Heart right ventricle (tissue), 16 donors: ENCODE results near the gene SUB1. TPM values are rescaled to one million over a fixed set of nuclear protein-coding genes. Genes with fewer than 3 reads are reported as not detected.
"Not testable (repeated sequence)": the region's sequence is repeated elsewhere in the genome, so short reads cannot be mapped to it uniquely, and the experiment has no call there.

Experiments
- ATAC-seq, 8 donors: fragments of 200-7000 bp; cut with Tn5 transposase; one replicate each; pipeline ENCODE4 v1.9.1; 2020; ENCODE audit warnings: mild to moderate bottlenecking in 8 of 8, moderate library complexity in 8 of 8, moderate number of reproducible peaks in 1 of 8
- DNase-seq, 2 donors: peaks; one replicate each; pipeline ENCODE4 v3.0.0-alpha.2; 2020
- H3K27ac ChIP-seq, 10 donors: fragments of 200-600 bp; sonication (generic) in 2 of 10; one replicate each; pipeline versions ENCODE4 v1.5.0 to v1.8.0; 2020 to 2022; ENCODE audit warnings: mild to moderate bottlenecking in 3 of 10
- H3K27me3 ChIP-seq, 7 donors: fragments of 200-600 bp; one replicate each; pipeline ENCODE4 v1.8.0; 2021 to 2022; ENCODE audit warnings: mild to moderate bottlenecking in 2 of 7
- H3K36me3 ChIP-seq, 9 donors: fragments of 200-600 bp; sonication (generic) in 1 of 9; one replicate each; pipeline versions ENCODE4 v1.5.0 to v1.8.0; 2020 to 2022; ENCODE audit warnings: mild to moderate bottlenecking in 2 of 9
- H3K4me1 ChIP-seq, 9 donors: fragments of 200-600 bp; sonication (generic) in 1 of 9; one replicate each; pipeline versions ENCODE4 v1.5.0 to v1.8.0; 2020 to 2022; ENCODE audit warnings: mild to moderate bottlenecking in 4 of 9
- H3K4me3 ChIP-seq, 10 donors: fragments of 200-600 bp; sonication (generic) in 2 of 10; one replicate each; pipeline versions ENCODE4 v1.5.0 to v1.8.0; 2020 to 2022; ENCODE audit warnings: mild to moderate bottlenecking in 7 of 10, moderate library complexity in 2 of 10
- H3K9me3 ChIP-seq, 11 donors: fragments of 200-600 bp in 10 of 11; sonication (generic) in 2 of 11; one replicate each; pipeline versions ENCODE4 v1.5.0 to v1.8.0; 2013 to 2022; ENCODE audit warnings: mild to moderate bottlenecking in 2 of 11, control low read depth in 1 of 11, moderate library complexity in 1 of 11
- CTCF ChIP-seq, 9 donors: fragments of 200-600 bp; sonication (generic) in 2 of 9; IDR thresholded peaks; one replicate each; pipeline versions ENCODE4 v1.5.0 to v1.8.0; 2021 to 2022; ENCODE audit warnings: antibody characterized with exemption in 9 of 9, mild to moderate bottlenecking in 5 of 9, moderate library complexity in 1 of 9
- WGBS, 2 donors: extraction: QIAGEN DNeasy Blood & Tissue Kit; methylation state at CpG; one replicate each; pipeline ENCODE4 v1.1.7; 2013; ENCODE audit warnings: inconsistent platforms in 1 of 2; 5-methylcytosine and 5-hydroxymethylcytosine counted together
- intact Hi-C, 10 donors: fragments of 100-400 bp; cut with DNase I; formaldehyde crosslinking; loops; one replicate each; pipeline versions ENCODE4 v1.11.1 to v1.14.2; 2022
- polyA plus RNA-seq, 2 donors: library from polyadenylated mRNA; stranded (reverse); fragments of 200-250 nt; gene quantifications; one replicate each; pipeline ENCODE4 v1.2.3, GENCODE V29; 2013
- total RNA-seq, 10 donors: library from RNA; stranded (reverse); fragmentation: NEBNext Ultra II Directional in 3 of 10; extraction: Animal tissue kit (Norgen Biotek cat#: 25700) in 3 of 10; gene quantifications; one replicate each; pipeline versions ENCODE4 v1.2.1 to v1.2.4, GENCODE V29; 2021 to 2023
- donor health status: Arrhythmogenic right ventricular cardiomyopathy.
- donor health status: ischemic (EF 13 %, LVEDD 7.1; RV severe dilation, severe dysfunction).
- donor health status: healthy with polysubstance abuse.
- donor health status: DM: no; HTN: yes; CAD: no.
- donor health status: DM: no; HTN: no; CAD: no.
- donor health status: ischemic (EF 25% LVEDD 6.9; RV normal size, moderate dysfunction).
- donor health status: ischemic (EF 25% LVEDD 5.7; RV mildly dilated, moderate dysfunction).
- donor health status: healthy.
- donor health status: DM: yes; HTN: yes; CAD: no.
- donor health status: Ischemic cardiomyopathy.
- donor health status: ischemic (EF 35%, LVEDD 5.7; RV mildly dilated, moderate dysfunction).
- donor health status: nonischemic (EF 11% LVEDD 7.7; RV severe dilation, severe dysfunction).
- donor health status: DM: yes; HTN: yes; CAD: no.
- donor health status: PGD.
- donor health status: ischemic (EF 29% LVEDD 5.4; RV normal size, mild dysfunction).
- donor health status: nonischemic (EF 23%, LVEDD 6.1; RV moderate dilation, normal function).

The SUB1 gene
- total and polyA plus RNA-seq, 12 donors = 86.8 to 224 (median 186) TPM

- H3K27ac ChIP-seq = peak overlapping the region in 2 of 10 donors; percentile 13 to 52
- WGBS, 2 donors = 89 to 93% methylated on average over 5 of the region's 5 CpGs
These were observed 42.0 kb downstream of the SUB1 start for GRCh38 chr5:32627219-32627870.

GRCh38 chr5:32628049-32628844, 42.9 kb downstream of the SUB1 start:
- peak; percentile 11 to 83 (median 69) for ATAC-seq
- H3K27ac ChIP-seq = peak overlapping the region in 3 of 10 donors; percentile 13 to 52 (median 25)

More at GRCh38 chr5:32627219-32627870, 42.0 kb downstream of the SUB1 start:
- Histone ChIP-seq H3K27me3 (no peaks in the 10 kb centered on the region), H3K4me3 (no peak overlapping the region), H3K36me3 (no peaks in the 10 kb centered on the region), H3K4me1 (peaks cover 0 to 21% (median 8%) of the 10 kb centered on the region in 9 donors), H3K9me3 (peaks cover 0 to 4% (median 0%) of the 10 kb centered on the region in 11 donors)
- intact Hi-C loops = no loop called here
- TF ChIP-seq CTCF (IDR thresholded peaks at IDR 0.05) = no peak
- no peak for ATAC-seq
- DNase-seq = no peak

DNA sequence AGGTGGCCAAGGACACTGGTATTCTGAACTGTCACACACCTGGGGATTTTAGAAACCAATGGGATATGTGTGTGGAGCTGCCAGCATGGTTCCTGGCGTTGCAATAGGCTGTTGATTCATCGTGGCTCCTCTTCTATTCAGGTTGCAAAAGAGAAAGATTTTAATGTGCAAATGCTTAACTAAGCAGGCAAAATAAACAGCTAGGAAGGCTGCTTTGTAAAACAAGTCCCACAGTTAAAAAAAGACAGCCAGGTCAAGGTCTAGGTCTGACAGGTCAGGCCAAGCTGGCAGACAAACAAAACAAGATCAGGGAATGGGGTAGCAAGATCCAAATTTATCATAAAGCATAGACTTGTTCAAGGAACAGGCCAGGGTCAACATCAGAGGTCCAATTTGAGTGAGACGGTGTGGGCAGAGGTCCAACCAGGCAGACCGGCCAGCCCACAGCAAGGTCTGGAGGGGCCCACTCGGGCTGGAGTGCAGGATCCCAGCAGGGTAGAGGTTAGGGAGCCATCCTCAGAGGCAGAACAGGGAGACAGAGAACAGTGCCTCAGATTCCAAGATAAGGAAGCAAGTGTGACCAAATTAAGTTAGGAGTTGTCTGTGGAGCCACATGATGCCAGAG, 45.6 kb downstream of the SUB1 start:
- no peaks in the 10 kb centered on the region for H3K27me3 ChIP-seq
- intact Hi-C loops = no loop called here
- 69 to 83% methylated on average over 5 of the region's 5 CpGs for WGBS, 2 donors
- peak overlapping the region in 1 of 10 donors; percentile 13 for H3K27ac ChIP-seq
- no peak for TF ChIP-seq CTCF (IDR thresholded peaks at IDR 0.05)
- ATAC-seq (peak in 1 of 8 donors; percentile 20), DNase-seq (no peak)
- H3K4me3 ChIP-seq = no peak overlapping the region
- H3K4me1 ChIP-seq = peaks cover 0 to 21% (median 8%) of the 10 kb centered on the region in 9 donors
- peaks cover 0 to 4% (median 0%) of the 10 kb centered on the region in 11 donors for H3K9me3 ChIP-seq
- no peaks in the 10 kb centered on the region for H3K36me3 ChIP-seq

More at GRCh38 chr5:32628049-32628844, 42.9 kb downstream of the SUB1 start:
- WGBS, 2 donors = 39 to 46% methylated on average over 8 of the region's 8 CpGs
- H3K36me3 ChIP-seq = no peaks in the 10 kb centered on the region
- DNase-seq = peak in 1 of 2 donors; percentile 8
- H3K4me1 ChIP-seq = peaks cover 0 to 21% (median 8%) of the 10 kb centered on the region in 9 donors
- TF ChIP-seq CTCF (IDR thresholded peaks at IDR 0.05) = peak in 1 of 9 donors; percentile 18
- H3K4me3 ChIP-seq = no peak overlapping the region
- intact Hi-C loops = no loop called here
- H3K27me3 ChIP-seq = no peaks in the 10 kb centered on the region
- H3K9me3 ChIP-seq = peaks cover 0 to 4% (median 0%) of the 10 kb centered on the region in 11 donors

DNA sequence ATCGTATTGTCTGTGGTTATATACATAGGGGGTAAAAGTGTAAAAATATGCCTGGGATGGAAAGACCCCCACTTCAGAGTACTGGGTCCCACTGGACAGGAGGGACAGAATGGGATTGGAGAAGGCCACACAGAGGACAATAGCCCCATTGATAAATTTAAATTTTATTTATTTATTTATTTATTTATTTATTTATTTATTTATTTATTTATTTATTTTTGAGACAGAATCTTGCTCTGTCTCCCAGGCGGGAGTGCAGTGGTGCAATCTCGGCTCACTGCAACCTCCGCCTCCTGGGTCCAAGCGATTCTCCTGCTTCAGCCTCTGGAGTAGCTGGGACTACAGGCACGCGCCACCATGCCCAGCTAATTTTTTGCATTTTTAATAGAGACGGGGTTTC, 47.7 kb downstream of the SUB1 start:
- peaks cover 0 to 20% (median 8%) of the 10 kb centered on the region in 9 donors for H3K4me1 ChIP-seq
- ATAC-seq, intact Hi-C loops, H3K9me3 ChIP-seq, H3K4me3 ChIP-seq, H3K36me3 ChIP-seq, H3K27me3 ChIP-seq, DNase-seq, H3K27ac ChIP-seq: not testable (repeated sequence)
- 94 to 95% methylated on average over 8 of the region's 8 CpGs for WGBS, 2 donors
